HG03558 (cell line): ENCODE measurements around the gene EYA2.

ENCODE experiments used
- ATAC-seq: cut with Tn5 transposase; IDR thresholded peaks from one replicate; pipeline ENCODE4 v1.9.1; 2021; ENCODE audit warnings: moderate number of reproducible peaks; ENCODE audit not compliant: unreplicated experiment; ENCODE audit errors: extremely low read depth

Gene EYA2

GRCh38 chr20:47231382-47232039 lies 336.9 kb downstream of the EYA2 start:
- ATAC-seq = no peak

DNA sequence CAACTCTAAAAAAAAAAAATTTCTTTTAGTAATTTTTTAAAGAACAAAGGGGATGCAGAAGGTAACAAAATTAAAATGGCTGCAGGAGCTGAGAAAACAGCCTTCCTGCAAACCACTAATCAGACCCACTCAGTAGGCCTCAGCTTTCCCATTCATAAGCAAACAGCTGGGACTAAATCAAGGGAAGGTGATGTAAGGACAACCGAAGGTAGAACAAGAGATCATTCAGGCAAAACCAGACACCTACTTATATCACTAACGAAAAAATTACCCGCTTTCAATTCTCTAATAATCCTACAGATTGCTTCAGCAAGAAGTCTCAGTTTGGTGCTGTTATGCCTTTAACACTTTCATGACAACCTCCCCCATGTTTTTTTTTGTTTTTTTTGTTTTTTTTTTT lies 337.9 kb downstream of the EYA2 start:
- no peak for ATAC-seq

- ATAC-seq = no peak
These were observed 338.9 kb downstream of the EYA2 start for GRCh38 chr20:47233333-47234188.

GRCh38 chr20:47235111-47235510 lies 340.5 kb downstream of the EYA2 start:
- no peak for ATAC-seq

DNA sequence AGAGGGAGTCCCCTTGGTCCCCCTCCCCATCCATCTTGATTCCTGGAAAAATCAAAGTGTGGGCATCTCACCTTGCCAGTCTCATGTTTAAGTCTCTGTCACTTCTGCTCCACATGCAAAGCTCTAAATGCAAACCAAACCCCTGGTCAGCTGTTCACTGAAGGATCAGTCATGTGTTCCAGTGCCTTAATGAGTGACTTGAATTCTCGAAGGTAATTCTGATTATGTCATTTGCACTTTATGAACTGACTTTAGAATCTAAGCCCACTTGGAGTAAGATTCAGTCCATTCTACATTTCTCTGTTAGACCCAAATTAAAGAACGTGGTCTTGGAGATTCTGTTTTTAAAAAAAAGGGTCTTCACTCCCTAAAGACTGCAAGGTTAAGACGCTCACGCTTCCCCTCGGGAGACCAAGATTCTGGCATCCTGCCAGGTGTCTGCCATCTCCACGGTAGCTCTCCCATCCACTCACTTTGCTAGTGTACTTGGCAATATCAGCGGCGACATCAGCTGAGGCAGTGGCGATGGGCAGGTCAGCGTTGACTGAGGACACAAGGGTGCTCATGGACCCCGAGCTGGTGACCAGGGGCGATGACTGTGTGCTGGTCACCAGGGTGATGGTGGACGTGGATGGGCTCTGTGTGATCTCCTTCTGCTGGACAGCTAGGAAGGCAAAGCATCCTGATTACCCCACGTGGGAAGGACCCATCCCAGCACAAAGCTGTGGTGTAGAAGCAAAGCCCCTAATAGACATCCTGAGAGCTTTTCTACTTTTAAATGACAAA lies 341.4 kb downstream of the EYA2 start:
- no peak for ATAC-seq

DNA sequence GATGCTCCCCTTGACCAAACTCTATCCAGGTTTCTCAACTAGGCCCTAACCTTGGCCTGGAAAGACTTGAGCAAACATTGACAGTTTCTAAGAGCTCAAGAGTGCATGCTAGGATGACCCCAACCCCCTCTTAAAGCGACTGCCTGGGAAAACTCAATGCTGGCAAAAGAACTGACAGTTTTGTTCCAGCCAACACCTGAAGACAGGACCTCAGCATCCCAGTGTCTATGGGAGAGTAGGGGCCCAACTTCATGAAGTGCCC lies 341.9 kb downstream of the EYA2 start:
- no peak for ATAC-seq

DNA sequence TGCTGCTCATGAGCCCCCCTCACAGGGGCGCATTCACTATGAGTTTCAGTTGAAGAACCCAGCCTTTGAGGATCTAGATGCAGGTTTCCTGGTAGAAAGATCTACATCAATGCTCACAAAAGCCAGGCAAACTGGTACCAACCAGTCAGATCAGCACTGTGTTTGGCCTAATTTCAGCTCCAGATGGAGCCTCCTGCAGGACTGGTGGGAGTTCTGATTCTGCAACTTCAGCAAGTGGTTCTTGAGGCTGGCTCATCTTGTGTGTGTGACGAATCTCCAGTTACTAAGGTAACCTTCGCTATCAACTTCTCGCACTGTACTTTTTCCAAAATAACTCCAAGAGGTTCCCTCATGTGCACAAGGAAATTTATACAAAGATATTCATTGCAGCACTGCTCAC lies 343.1 kb downstream of the EYA2 start:
- no peak for ATAC-seq
